Measurements from ENCODE around the gene FARS2.
"Not testable (repeated sequence)": the region's sequence is repeated elsewhere in the genome, so short reads cannot be mapped to it uniquely, and the experiment has no call there.

The FARS2 gene

DNA sequence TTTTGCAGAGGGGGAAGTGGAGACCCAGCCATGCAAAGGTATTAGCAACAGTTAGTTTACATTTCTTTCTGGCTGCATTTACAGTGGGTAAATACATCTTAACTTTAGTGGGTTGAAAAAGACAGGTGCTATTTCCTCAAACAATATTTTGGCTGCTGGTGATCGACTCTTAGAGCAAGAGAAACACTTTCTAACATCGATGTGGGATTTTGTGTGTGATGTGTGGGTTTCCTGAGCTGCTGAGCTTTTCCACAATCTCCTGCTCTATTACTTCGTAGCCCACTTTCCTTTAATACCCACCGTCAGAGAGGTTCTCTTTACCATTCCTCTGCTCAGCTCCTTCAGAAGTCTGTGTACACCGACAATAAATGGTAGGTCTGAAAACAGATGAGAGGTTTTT is 406.4 kb downstream of the FARS2 start:
- DNase-seq (ENCODE audit: low spot score): peak; percentile 7

DNA sequence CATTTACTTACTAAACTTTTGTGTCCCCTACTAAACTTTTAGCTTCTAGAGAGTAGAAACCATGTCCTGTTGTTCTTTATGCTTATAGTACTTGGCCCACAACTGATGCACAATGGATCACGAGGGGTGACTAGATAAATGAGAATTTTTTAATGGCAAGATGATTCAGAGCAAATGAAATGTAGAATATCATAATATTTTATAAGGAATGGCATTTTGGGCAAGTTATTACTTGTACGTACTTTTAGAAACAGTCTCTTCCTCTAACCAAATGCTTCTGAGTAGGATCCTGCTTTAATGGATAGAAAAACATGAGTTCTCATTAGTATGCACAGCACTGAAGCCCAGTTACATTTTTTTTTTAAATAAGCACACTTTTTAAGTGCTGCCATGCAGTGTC is 409.1 kb downstream of the FARS2 start:
- no peak for DNase-seq (ENCODE audit: low spot score)

GRCh38 chr6:5670811-5671561 is 409.7 kb downstream of the FARS2 start:
- no peak for DNase-seq (ENCODE audit: low spot score)

GRCh38 chr6:5671601-5672559 is 410.6 kb downstream of the FARS2 start:
- DNase-seq (ENCODE audit: low spot score): no peak

DNA sequence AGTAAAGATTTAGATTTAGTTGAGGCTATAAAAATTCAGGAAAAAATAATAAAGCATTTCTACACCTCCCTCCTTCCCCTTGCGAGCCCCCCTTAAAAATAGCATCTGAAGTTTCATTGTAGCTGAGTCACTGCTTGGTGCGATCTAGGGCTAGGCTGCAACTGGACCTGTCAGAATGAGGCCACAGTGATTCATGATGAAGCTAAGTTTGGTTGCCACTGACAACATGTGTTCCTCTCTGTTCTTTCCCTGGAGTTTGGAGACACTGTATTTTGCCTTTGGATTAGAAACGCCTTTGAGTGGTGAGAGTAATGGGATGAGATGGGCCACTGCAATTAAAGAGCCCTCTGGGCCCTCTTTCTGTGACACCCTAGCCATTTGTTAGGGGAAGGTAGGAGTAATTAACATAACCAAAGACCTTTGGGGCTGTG is 411.3 kb downstream of the FARS2 start:
- no peak for DNase-seq (ENCODE audit: low spot score)

- no peak for DNase-seq (ENCODE audit: low spot score)
Measured at GRCh38 chr6:5673019-5673790, 411.9 kb downstream of the FARS2 start.

DNA sequence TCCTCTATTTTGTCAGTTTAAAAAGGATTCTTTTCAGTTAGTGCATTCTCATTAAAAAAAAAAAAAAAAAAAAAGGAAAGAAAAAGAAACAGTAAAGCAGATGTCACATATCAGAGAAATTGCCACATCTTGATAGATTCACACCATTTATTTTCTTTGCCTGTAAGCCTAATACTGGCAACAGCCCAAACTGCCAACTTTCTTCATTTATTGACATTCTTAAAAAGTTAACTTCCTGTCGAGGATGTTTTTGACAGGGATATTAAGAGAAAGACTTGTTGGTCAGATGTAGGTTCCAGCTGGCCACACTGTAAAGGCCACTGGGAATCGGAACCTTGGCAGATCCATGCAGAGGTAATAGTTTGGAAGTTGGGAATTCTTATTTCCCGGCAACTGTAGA is 412.8 kb downstream of the FARS2 start:
- DNase-seq (ENCODE audit: low spot score): no peak

DNA sequence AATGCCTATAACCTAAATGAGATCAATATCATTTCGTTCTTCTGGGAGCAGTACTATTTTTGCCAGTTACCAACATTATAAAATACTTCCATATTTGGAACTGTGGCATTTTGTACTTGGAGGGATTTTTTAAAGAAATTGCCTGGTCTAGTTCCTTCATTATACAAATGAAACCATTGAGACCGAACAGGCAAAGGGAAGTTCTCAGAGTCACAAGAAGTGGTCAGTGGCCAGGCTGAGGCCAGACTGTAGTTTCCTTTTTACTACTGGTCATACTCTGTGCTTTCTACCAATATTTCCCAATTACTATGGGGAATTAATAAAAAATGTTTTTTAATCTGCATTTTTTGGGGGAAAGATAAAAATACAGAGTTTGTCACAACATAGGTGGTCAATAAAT is 413.4 kb downstream of the FARS2 start:
- no peak for DNase-seq (ENCODE audit: low spot score)

GRCh38 chr6:5676701-5677100 is 415.4 kb downstream of the FARS2 start:
- no peak for DNase-seq (ENCODE audit: low spot score)

DNA sequence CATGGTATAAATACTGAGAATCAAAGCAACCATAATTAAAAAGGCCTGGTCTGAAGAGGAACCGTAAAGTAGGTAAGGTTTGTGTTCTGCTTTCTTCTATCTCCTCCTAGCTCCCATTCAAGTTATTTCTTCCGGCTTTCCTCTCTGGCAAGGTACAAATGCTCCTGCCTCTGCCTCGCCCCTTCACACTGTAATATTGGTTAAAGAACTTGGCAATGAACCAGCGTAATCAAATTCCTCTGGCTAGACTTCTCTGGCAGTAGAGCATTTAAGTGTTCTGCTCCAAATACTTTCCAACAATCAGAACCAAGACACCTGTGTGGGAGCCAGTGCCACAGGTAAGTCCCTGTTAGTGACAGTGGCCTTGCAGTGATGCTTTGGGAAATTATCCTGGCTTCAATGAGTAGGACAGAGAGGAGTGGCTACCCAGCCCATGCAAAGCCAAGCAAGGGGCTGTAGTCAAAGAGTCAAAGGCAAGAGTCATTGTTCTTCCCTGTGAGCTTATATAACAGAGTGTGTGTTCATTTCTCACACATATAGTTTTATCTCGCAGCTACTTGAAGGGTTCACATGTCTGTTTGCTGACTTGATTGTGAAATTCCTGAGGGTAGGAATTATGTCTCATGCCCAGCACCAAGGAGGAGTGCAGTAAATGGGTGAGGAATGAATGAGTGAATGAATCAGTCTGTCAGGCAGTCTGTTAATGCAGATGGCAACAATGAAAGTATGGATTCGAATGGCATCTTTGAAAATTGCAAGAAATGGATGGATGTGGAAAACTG is 416.1 kb downstream of the FARS2 start:
- DNase-seq (ENCODE audit: low spot score): no peak

GRCh38 chr6:5679270-5679669 is 418.0 kb downstream of the FARS2 start:
- DNase-seq (ENCODE audit: low spot score): no peak

GRCh38 chr6:5679691-5680090 is 418.4 kb downstream of the FARS2 start:
- no peak for DNase-seq (ENCODE audit: low spot score)

- no peak for DNase-seq (ENCODE audit: low spot score)
Measured at GRCh38 chr6:5680095-5680494, 418.8 kb downstream of the FARS2 start.

DNA sequence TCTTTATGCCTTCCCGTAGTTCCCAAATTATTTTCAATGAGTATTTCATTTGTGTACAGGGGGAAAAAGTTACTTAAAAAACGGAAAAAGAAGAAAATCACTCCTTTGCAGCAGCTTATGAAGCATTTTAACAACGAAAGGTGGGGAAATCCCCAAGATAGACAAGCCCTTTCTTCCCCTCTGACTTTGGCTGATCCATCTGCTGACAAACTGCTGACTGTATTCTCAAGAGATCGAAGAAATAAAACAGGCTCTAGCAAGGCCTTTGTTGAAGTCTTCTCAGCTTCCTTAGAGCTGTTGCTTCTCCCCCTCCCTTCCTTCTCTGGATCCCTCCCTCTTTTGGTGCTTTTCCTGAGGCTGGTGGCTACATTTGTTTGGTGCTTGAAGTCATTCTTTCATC is 420.2 kb downstream of the FARS2 start:
- no peak for DNase-seq (ENCODE audit: low spot score)

DNA sequence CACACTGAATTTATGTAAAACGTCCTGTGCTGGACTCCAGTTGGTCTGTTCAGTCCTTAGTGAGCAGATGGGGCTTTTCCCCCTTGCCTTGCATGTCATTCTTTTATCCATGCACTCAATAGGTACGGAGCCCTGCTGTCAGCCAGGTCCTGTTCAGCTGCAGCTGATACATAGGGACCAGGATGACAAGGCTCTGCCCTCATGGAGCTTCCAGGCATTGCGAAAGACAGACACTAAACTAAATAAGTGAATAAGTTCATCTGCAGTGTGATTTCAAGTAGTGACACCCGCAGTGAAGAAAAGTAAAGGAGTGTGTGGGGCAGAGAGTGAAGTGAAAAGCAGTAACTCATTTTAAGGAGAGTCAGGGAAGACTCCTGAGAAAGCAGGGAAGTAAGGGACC is 421.2 kb downstream of the FARS2 start:
- DNase-seq (ENCODE audit: low spot score): no peak

DNA sequence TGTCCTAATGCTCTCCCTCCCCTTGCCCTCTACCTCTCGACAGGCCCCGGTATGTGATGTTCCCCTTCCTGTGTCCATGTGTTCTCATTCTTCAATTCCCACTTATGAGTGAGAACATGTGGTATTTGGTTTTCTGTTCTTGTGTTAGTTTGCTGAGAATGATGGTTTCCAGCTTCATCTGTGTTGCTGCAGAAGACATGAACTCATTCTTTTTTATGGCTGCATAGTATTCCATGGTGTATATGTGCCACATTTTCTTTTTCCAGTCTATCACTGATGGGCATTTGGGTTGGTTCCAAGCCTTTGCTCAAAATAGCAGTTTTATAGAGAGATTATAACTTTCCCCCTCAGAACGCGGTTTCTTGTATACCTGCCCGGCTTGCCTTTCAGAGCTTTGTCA is 422.4 kb downstream of the FARS2 start:
- DNase-seq (ENCODE audit: low spot score): not testable (repeated sequence)

DNA sequence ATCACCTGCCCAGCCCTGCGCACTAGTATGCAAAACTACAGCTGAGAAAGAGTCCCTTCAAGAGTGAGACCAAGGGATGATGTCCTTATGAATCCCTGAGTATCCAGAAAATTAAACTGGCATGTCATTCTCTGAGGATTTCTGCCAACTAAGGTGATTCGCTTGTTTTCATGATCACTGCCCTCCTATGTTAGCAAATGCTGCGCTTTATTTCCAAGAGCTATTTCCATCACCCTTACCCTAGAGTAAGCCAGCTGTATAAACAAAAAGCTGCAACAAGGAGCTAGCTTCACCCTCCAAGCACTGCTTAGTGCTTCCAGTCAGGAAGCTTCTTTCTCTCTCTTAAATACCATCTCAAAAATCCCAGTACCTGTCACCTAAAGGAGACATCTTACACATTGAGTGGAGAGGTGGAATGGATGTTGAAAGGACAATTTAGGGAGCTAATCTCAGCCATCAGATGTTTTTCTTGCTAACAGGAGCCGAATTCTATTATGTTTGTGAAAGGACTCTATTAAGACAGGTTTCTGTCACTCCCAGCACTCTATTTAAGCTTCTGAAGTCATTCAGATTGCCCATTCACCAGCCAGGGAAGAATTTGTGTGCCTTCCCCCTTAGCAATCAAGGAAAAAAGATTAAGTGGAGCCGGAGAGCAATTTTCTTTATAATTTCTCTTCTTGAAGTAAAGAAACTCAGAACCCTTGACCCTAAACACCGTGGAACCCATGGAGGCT is 423.2 kb downstream of the FARS2 start:
- no peak for DNase-seq (ENCODE audit: low spot score)

GRCh38 chr6:5693225-5694145 is 432.2 kb downstream of the FARS2 start:
- no peak for DNase-seq (ENCODE audit: low spot score)
